Parathyroid adenoma (tissue), 2 donors: ENCODE results near the gene SULT1A2.
A peak's percentile ranks its signal among the peaks of the same experiment; 100 is the strongest.
"Not testable (repeated sequence)": the region's sequence is repeated elsewhere in the genome, so short reads cannot be mapped to it uniquely, and the experiment has no call there.

Experiments
- H2AFZ ChIP-seq: fragments of 300-600 bp; sonication (generic); one replicate; pipeline ENCODE4 v1.7.0; 2017; ENCODE audit warnings: antibody characterized with exemption, mild to moderate bottlenecking
- H3K27ac ChIP-seq: fragments of 300-600 bp; sonication (generic); one replicate; pipeline ENCODE4 v1.7.0; 2017
- H3K27me3 ChIP-seq: fragments of 300-600 bp; sonication (generic); one replicate; pipeline ENCODE4 v1.7.0; 2017; ENCODE audit warnings: low read length; ENCODE audit not compliant: control insufficient read depth, insufficient read depth
- H3K36me3 ChIP-seq: fragments of 300-600 bp; sonication (generic); one replicate; pipeline ENCODE4 v1.7.0; 2017; ENCODE audit warnings: low read length; ENCODE audit not compliant: control insufficient read depth, insufficient read depth
- H3K4me1 ChIP-seq: fragments of 300-600 bp; sonication (generic); one replicate; pipeline ENCODE4 v1.7.0; 2017; ENCODE audit warnings: control low read depth
- H3K4me2 ChIP-seq: fragments of 300-600 bp; sonication (generic); one replicate; pipeline ENCODE4 v1.7.0; 2017; ENCODE audit warnings: low read length
- H3K4me3 ChIP-seq: fragments of 300-600 bp; sonication (generic); one replicate; pipeline ENCODE4 v1.7.0; 2017; ENCODE audit warnings: low read depth, low read length
- H3K79me2 ChIP-seq: fragments of 300-600 bp; sonication (generic); one replicate; pipeline ENCODE4 v1.7.0; 2017; ENCODE audit warnings: control low read depth
- H3K9ac ChIP-seq: fragments of 300-600 bp; sonication (generic); one replicate; pipeline ENCODE4 v1.7.0; 2017; ENCODE audit warnings: mild to moderate bottlenecking
- H3K9me3 ChIP-seq: fragments of 300-600 bp; sonication (generic); one replicate; pipeline ENCODE4 v1.7.0; 2017; ENCODE audit warnings: low read length; ENCODE audit not compliant: control insufficient read depth
- CTCF ChIP-seq: fragments of 300-600 bp; sonication (generic); IDR thresholded peaks from one replicate; pipeline ENCODE4 v1.7.0; 2017; ENCODE audit warnings: antibody characterized with exemption, mild to moderate bottlenecking
- donor health status: primary hyperparathyroidism.

The SULT1A2 gene

GRCh38 chr16:28609631-28610594, 13.1 kb upstream of the SULT1A2 start, which contains the start of gene SULT1A1:
Gene SULT1A1, minus strand, starts transcription at chr16:28610044. Its CDS starts 1,189 bp downstream, at chr16:28608855.
- Histone ChIP-seq H3K4me2 (peak within 1 kb of the TSS; percentile 58), H2AFZ (peak within 1 kb of the TSS; percentile 36), H3K79me2 (peaks cover 3% of the 10 kb centered on the region), H3K4me3 (peak within 1 kb of the TSS; percentile 38), H3K36me3 (no peaks in the 10 kb centered on the region), H3K4me1 (peaks cover 22% of the 10 kb centered on the region), H3K27me3 (no peaks in the 10 kb centered on the region), H3K27ac (peak within 1 kb of the TSS; percentile 90), H3K9me3 (no peaks in the 10 kb centered on the region), H3K9ac (peak within 1 kb of the TSS; percentile 32)
- no peak for TF ChIP-seq CTCF

- peak overlapping the region; percentile 36 for H2AFZ ChIP-seq
- peak overlapping the region; percentile 32 for H3K9ac ChIP-seq
- not testable (repeated sequence) for H3K27me3 ChIP-seq, H3K36me3 ChIP-seq, H3K79me2 ChIP-seq, H3K9me3 ChIP-seq
- H3K27ac ChIP-seq = peak overlapping the region; percentile 90
- peaks cover 22% of the 10 kb centered on the region for H3K4me1 ChIP-seq
- peak overlapping the region; percentile 38 for H3K4me3 ChIP-seq
- peak overlapping the region; percentile 58 for H3K4me2 ChIP-seq
These were observed 12.2 kb upstream of the SULT1A2 start for GRCh38 chr16:28608867-28609596.

- H3K27ac ChIP-seq = peak overlapping the region; percentile 90
- not testable (repeated sequence) for H3K9ac ChIP-seq
These were observed 11.6 kb upstream of the SULT1A2 start for GRCh38 chr16:28608496-28608808.

GRCh38 chr16:28607681-28608495, 11.0 kb upstream of the SULT1A2 start:
- Histone ChIP-seq H3K4me1 (peaks cover 22% of the 10 kb centered on the region), H3K27ac (peak overlapping the region; percentile 90)
- H3K27me3 ChIP-seq, H3K9me3 ChIP-seq, H3K36me3 ChIP-seq, H3K79me2 ChIP-seq, H2AFZ ChIP-seq, H3K4me3 ChIP-seq, H3K4me2 ChIP-seq, H3K9ac ChIP-seq: not testable (repeated sequence)

More at GRCh38 chr16:28608496-28608808, 11.6 kb upstream of the SULT1A2 start:
- peaks cover 22% of the 10 kb centered on the region for H3K4me1 ChIP-seq
- not testable (repeated sequence) for H3K27me3 ChIP-seq, H3K79me2 ChIP-seq, H3K4me3 ChIP-seq, H3K36me3 ChIP-seq, H2AFZ ChIP-seq, H3K9me3 ChIP-seq, H3K4me2 ChIP-seq

GRCh38 chr16:28607116-28607623, 10.3 kb upstream of the SULT1A2 start:
- TF ChIP-seq CTCF = no peak
- H3K4me2 ChIP-seq = no peak overlapping the region
- no peaks in the 10 kb centered on the region for H3K36me3 ChIP-seq
- H2AFZ ChIP-seq = no peak overlapping the region
- H3K9ac ChIP-seq = no peak overlapping the region
- H3K27ac ChIP-seq = no peak overlapping the region
- H3K4me1 ChIP-seq = peaks cover 22% of the 10 kb centered on the region
- H3K4me3 ChIP-seq = no peak overlapping the region
- no peaks in the 10 kb centered on the region for H3K9me3 ChIP-seq
- H3K27me3 ChIP-seq = no peaks in the 10 kb centered on the region
- peaks cover 3% of the 10 kb centered on the region for H3K79me2 ChIP-seq
